Peyer's patch (tissue), 4 donors: Measurements from ENCODE around the gene TGM3.

Experiments
- CTCF ChIP-seq, 6 experiments: fragments of 450-650 bp in 4 of 6; fragments of 200-600 bp in 2 of 6; sonication (generic) in 1 of 6; IDR thresholded peaks; one replicate each; pipeline ENCODE4 v1.5.1; 2017 to 2019; ENCODE audit warnings: antibody characterized with exemption in 6 of 6, mild to moderate bottlenecking in 3 of 6, moderate library complexity in 1 of 6
- POLR2A ChIP-seq, 2 donors: fragments of 450-650 bp; IDR thresholded peaks; one replicate each; pipeline ENCODE4 v1.5.1; 2017; ENCODE audit warnings: antibody characterized with exemption in 2 of 2, mild to moderate bottlenecking in 2 of 2, moderate library complexity in 2 of 2

- TF ChIP-seq CTCF (IDR thresholded peaks at IDR 0.05) (no peak), POLR2A (IDR thresholded peaks at IDR 0.05) (no peak)
Measured at GRCh38 chr20:2380601-2381000, 84.8 kb downstream of the TGM3 start, which contains the start of gene TGM6.
